LNCaP clone FGC (cell line): ENCODE data around the gene KCTD4.
"Not testable (repeated sequence)": the region's sequence is repeated elsewhere in the genome, so short reads cannot be mapped to it uniquely, and the experiment has no call there.

Experiments used
- DNase-seq: peaks from one replicate; pipeline ENCODE4 v3.0.0-alpha.2; 2011; ENCODE audit warnings: low read depth
- H3K4me3 ChIP-seq: 2 replicates; pipeline ENCODE4 v1.5.1; 2011; ENCODE audit warnings: mild to moderate bottlenecking, low read depth, low read length, control low read depth
- TF ChIP-seq, protein P1 (sequence below): IDR thresholded peaks from 2 replicates; pipeline ENCODE4 v1.5.1; 2012; ENCODE audit warnings: mild to moderate bottlenecking; ENCODE audit not compliant: control insufficient read depth, insufficient read depth; ENCODE audit errors: extremely low read depth

The KCTD4 gene

DNA sequence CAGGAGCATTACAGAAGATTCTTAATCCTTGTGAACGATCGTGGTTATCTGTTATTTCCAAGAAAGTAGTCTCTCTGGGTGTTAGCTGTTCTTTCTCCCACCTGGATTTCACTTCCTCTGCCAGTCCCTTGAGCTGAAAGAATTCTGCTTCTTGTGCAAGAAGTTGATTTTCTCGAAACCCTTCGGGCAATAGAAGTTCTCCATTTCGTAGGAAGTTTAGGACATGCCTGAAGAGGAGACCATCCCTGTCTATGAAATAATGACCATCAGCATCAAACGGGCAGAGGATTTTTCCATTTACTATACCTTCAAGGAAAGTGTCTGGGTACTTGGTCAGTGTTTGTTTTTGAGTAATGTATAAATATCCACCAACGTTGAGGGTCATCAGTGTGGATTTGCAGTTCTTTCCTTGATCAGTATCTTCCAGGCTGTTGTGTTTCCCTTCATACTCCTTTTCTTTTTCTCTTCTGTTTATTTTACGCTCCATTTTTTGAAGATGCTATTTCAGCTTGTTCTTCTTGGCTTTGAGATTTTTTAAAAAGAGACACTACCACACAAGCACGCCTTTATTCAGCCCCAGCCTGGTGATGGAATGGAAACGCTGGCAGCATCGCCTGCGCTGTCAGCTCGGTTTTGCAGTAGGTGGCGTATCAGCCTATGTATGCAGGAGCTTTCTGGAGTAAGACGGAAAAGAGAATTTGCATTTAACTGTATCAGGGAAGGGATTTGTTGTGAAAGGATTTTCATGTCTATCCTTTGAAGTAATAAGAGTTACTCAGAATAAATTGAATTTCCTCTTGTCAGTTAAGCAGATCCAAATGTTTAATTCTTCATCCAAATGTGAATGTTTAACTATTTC, 6.5 kb downstream of the KCTD4 start:
- TF ChIP-seq, protein P1, sequence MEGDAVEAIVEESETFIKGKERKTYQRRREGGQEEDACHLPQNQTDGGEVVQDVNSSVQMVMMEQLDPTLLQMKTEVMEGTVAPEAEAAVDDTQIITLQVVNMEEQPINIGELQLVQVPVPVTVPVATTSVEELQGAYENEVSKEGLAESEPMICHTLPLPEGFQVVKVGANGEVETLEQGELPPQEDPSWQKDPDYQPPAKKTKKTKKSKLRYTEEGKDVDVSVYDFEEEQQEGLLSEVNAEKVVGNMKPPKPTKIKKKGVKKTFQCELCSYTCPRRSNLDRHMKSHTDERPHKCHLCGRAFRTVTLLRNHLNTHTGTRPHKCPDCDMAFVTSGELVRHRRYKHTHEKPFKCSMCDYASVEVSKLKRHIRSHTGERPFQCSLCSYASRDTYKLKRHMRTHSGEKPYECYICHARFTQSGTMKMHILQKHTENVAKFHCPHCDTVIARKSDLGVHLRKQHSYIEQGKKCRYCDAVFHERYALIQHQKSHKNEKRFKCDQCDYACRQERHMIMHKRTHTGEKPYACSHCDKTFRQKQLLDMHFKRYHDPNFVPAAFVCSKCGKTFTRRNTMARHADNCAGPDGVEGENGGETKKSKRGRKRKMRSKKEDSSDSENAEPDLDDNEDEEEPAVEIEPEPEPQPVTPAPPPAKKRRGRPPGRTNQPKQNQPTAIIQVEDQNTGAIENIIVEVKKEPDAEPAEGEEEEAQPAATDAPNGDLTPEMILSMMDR = no peak
- no peak for DNase-seq
- H3K4me3 ChIP-seq = no peak overlapping the region

DNA sequence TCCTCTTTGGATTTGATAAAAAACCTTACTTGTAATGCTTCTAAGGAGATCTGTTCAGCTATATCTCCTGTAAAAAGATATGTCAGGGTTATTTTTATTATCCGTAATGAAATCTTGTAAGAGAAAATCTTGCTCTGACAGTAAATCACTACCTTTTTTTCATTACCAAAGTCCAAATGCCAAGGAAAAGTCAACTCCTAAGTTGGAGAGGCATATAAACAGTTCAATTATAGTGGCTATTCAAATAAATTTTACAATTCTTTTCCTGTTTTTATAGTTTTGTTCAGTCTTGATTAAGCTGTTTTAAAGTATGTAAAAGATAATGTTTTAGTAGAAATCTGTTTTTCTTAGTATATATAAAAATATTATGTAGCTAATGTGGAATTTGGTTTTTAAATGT, 9.0 kb downstream of the KCTD4 start:
- no peak for DNase-seq
- TF ChIP-seq, protein P1 = no peak
- H3K4me3 ChIP-seq = no peak overlapping the region

DNA sequence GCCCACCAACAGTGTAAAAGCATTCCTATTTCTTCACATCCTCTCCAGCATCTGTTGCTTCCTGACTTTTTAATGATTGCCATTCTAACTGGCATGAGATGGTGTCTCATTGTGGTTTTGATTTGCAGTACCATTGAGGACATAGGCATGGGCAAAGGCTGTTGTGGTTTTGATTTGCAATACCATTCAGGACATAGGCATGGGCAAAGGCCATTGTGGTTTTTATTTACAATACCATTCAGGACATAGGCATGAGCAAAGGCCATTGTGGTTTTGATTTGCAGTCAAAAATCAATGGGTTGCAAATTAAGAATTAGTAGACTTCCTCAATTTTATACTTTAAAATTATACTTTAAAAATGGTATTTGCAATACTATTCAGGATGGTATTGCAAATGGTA, 11.3 kb downstream of the KCTD4 start:
- not testable (repeated sequence) for H3K4me3 ChIP-seq, DNase-seq

DNA sequence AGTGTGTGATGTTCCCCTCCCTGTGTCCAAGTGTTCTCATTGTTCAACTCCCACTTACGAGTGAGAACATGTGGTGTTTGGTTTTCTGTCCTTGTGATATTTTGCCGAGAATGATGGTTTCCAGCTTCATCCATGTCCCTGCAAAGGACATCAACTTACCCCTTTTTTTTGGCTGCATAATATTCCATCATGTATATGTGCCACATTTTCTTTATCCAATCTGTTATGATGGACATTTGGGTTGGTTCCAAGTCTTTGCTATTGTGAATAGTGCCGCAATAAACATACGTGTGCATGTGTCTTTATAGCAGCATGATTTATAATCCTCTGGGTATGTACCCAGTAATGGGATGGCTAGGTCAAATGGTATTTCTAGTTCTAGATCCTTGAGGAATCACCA, 11.8 kb downstream of the KCTD4 start:
- H3K4me3 ChIP-seq, DNase-seq: not testable (repeated sequence)

DNA sequence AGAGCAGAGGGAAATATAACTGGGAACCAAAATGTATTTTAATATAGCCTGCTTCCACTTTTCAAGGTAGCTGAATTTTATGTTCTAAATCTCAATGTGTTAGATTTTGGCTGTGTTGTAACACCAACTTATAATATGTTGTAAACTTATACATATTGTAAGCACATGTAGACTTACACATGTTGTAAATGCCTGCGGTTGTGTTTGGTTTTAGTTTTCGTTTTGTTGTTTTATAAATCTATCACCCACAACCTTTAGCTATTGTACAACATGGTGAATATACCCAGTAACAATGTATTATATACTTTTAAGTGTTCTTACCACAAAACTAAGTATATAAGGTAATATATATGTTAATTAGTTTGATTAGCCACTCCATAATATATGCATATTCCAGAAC, 15.6 kb downstream of the KCTD4 start:
- TF ChIP-seq, protein P1 = no peak
- no peak overlapping the region for H3K4me3 ChIP-seq
- DNase-seq = no peak

DNA sequence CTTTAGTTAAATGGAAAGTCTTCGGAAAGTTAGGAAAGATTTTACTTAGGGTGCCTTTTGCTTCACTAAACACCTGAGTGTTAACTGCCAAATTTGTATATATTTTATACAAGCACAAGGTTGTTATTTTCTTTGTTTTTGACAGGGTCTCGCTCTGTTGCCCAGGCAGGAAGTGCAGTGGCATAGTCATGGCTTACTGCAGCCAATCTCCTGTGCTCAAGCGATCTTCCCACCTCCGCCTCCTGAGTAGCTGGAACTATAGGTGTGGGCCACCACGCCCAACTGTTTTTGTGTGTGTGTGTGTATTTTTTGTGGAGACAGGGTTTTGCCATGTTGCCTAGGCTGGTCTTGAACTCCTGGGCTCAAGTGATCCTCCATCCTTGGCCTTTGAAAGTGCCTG, 16.2 kb downstream of the KCTD4 start:
- DNase-seq = no peak
- TF ChIP-seq, protein P1 = no peak
- no peak overlapping the region for H3K4me3 ChIP-seq

DNA sequence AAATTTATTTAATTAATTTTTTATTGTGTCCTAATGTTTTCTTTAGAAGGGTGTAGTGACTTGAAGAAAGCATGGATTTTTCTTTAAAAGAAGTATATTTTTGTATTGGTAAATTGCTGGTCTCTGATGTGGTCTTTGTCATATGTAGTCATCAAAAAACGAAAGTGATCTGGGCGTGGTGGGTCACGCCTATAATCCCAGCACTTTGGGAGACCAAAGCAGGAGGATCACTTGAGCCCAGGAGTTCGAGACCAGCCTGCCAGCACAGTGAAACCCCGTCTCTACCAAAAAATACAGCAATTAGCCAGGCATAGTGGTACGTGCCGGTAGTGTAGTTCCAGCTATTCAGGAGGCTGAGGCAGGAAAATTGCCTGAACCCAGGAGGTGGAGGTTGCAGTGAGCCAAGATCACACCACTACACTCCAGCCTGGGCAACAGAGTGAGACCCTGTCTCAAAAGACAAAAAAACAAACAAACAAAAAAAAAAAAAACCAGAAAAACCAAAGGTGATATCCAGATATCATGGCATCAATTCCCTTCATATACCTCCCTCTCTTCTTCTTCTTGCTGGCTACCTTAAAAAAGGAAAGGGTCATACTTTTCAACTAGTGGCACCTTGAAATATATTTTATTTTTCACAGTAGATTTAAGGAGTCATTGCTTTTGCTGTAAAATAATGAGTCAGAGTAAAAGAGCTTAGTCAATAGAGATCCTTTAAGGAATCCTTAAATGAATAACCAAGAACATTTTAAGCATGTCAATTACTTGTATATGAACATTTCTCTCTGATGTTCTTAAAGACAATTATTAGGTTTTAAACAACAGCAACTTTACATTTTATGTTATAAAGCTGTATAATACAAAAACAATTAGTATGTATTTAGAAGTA, 19.9 kb downstream of the KCTD4 start:
- TF ChIP-seq, protein P1 = no peak
- H3K4me3 ChIP-seq = no peak overlapping the region
- DNase-seq = no peak
